Glomerular endothelial cell (primary cell): Measurements from ENCODE around the gene RNF149. TPM values are rescaled to one million over a fixed set of nuclear protein-coding genes. Genes with fewer than 3 reads are reported as not detected.
"Not testable (repeated sequence)": the region's sequence is repeated elsewhere in the genome, so short reads cannot be mapped to it uniquely, and the experiment has no call there.

Source experiments
- DNase-seq: peaks from one replicate; pipeline ENCODE4 v3.0.0-alpha.2; 2011; ENCODE audit warnings: low read depth, low spot score; ENCODE audit errors: extremely low read depth
- total RNA-seq: library from RNA; depleted of rRNA; stranded (reverse); fragments of >200 nt; gene quantifications from 2 replicates; pipeline ENCODE4 v1.2.3, GENCODE V29; 2015

Gene RNF149
- total RNA-seq, 1 donor from 2014 or later, result 75.6 TPM

DNA sequence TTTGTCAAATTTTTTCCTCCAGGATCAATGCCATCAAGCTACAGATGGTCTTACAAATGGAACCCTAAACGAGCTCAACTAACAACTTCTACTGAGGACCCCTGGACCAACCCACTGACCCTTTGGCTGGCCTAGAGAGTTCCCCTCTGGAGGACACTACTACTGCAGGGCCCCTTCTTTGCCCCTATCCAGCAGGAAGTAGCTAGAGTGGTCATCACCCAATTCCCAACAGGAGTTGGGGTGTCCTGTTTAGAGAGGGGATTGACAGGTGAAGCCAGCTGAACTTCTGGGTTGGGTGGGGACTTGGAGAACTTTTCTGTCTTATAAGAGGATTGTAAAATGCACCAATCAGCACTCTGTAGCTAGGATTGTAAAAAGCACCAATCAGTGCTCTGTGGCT lies 72.5 kb downstream of the RNF149 start:
- not testable (repeated sequence) for DNase-seq

DNA sequence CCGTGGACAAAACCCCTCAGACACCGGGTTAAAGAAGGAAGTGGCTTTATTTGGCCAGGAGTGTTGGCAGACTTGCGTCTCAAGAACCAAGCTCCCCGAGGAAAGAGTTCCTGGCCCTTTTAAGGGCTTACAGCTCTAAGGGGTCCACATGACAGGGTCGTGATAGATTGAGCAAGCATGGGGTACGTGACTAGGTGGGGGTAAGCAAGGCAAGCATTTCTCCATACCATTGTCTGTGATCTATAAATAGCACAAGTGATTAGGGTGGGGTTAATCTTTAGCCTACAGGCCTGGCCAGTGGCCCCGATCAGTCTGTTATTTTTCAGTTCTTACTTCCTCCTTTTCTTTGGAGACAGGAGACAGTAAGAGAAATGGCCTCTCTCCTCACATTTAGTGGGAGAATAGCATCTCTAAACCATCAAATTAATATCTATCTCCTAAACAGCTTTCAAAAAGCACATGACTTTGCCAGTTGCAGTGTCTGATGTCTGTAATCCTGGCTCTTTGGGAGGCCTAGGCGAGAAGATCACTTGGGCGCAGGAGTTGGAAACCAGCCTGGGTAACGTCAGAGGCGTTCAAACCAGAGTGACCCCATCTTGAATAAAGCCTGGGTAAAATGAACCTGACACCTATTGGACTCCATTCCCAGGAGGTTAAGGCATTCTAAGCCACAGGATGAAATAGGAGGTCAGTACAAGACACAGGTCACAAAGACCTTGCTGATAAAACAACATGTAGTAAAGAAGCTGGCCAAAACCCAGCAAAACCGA lies 74.1 kb downstream of the RNF149 start:
- no peak for DNase-seq

DNA sequence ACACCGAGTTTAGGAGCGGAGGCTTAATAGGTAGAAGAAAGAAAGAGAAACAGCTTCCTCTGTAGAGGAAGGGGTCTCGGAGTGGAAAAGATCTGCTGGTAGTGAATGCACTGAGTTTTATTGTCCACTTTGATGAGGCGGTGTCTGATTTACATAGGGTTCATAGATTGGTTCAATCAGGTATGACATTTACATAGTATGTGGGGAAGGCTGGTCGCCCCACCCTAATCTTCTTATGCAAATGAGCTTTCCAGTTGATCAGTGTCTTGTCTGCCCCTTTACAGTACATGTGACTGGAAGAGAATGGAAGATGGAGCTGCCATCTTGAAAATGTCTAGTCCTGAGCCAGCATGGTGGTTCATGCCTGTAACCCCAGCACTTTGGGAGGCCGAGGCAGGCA lies 75.7 kb downstream of the RNF149 start:
- DNase-seq, result no peak

DNA sequence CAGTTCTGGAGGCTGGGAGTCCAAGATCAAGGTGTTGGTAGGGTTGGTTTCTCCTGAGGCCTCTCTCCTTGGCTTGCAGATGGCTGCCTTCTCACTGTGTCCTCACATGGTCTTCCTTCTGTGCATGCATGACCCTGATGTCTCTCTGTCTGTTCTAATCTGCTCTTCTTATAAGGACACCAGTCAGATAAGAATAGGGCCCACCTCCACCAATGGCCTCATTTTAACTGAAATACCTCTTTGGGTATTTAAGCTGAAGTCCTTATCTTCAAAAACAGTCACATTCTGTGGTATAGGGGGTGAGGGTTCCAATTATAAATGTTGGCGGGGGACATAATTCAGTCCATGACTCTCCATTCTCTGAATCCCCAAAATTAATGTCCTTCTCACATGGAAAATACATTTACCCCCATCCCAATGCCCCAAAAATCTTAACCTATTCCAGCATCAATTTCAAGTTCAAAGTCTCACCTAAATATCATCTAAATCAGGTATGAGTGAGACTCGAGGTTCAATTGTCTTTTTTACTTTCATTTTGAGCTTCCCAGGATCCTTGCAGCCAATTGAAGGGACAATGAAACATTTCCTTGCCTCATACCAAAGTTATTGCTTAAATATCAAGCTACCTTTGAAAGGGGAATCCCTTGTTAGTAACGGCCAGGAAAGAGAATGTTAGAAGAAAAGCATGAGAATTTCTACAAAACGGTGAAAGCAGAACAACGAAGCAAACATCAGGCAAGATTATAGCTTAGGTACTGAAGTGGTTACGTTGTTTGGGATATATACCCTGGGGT lies 76.4 kb downstream of the RNF149 start:
- no peak for DNase-seq

DNA sequence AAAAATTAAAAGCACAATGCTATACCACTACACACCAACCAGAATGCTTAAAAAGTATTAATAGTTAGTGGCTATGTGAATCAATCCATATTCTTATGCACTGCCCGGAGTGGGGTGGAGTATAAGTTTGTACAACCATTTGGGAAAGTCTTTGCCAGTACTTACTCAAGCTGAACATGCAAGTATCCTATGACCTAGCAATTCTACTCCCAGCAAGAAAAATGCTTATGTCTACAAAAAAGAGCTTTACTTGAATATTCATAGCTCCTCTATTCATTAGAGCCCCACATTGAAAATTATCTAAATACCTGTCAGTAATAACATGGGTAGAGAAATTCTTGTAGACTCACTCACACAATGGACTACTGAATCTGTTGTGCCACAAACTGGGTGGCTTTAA lies 77.3 kb downstream of the RNF149 start:
- DNase-seq, result no peak

DNA sequence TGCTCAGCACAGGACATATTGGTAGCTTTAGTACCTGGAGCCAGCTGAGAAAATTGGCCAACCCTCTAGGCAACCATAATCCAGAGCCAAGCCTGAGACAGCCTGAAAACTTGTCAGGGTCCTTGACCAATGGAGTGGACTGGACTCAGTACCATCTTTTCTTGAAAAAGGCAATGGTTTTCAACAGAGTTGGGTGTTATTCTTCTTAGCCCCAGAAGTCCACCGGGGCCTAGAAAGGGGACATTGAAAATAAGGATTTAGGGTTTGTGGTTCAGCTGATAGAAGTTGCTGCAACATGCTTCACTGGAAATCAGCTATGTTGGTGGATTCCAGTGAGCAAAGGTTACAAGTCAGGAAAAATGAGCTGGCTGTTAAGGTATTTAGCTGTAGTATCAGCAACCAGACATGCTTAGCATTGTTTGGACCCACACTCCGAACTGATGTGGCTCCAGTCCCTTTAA lies 77.9 kb downstream of the RNF149 start:
- no peak for DNase-seq

Other genes starting within 250 kb of the RNF149 start
- 52.3 and 65.9 TPM in 2 replicates for gene TBC1D8, start 157.3 kb downstream of the RNF149 start, total RNA-seq
- 39.7 and 40.5 TPM in 2 replicates for gene CNOT11, start 55.8 kb downstream of the RNF149 start, total RNA-seq
- gene CREG2, start 78.8 kb upstream of the RNF149 start, total RNA-seq, result 17.7 and 31.7 TPM in 2 replicates
- 0.10 and 1.6 TPM in 2 replicates for gene RFX8, start 166.4 kb upstream of the RNF149 start, total RNA-seq